ENCODE data around the gene SOWAHA. TPM values are rescaled to one million over a fixed set of nuclear protein-coding genes. Genes with fewer than 3 reads are reported as not detected.

The SOWAHA gene
- total RNA-seq, 1 experiment from 2014 or later = 0.20 TPM

DNA sequence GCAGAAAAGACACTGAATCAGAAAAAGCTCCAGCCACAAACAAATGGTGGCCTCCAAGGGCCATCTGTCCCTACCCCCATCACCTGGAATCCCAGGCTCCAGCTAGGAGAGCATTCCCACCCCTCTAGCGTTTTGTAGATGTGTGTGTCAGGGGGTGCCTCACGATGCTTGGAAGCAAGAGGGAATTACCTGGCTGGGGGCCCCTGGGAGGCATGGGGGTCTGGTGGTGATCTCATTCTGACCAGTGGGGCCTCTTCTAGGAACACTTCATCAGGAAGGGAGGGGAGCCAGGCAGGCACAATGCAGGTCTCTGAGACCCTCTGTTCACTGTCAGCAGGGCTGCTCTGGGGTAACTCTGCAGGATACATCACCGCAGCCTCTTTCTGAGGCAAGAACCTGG, 11.3 kb downstream of the SOWAHA start:
- Histone ChIP-seq H4K8ac (replicated peaks; ENCODE audit: insufficient read length, low read depth, low read length) (no peak overlapping the region), H3K23me2 (ENCODE audit: insufficient read length, low read depth, low read length, poor library complexity, severe bottlenecking) (peaks cover 14% of the 10 kb centered on the region), H4K5ac (ENCODE audit: insufficient read length, low read depth, low read length) (no peak overlapping the region), H3K56ac (ENCODE audit: insufficient read length, low read depth, low read length) (no peak overlapping the region), H2AFZ (ENCODE audit: low read length) (no peak overlapping the region), H3K27me3 (ENCODE audit: insufficient read depth, low read length) (peaks cover 22% of the 10 kb centered on the region; the same call in 1 of the 2 replicates), H3K27ac (ENCODE audit: insufficient read length, low read depth, low read length) (no peak overlapping the region), H2BK5ac (ENCODE audit: insufficient read length, low read length) (no peak overlapping the region), H2BK20ac (ENCODE audit: low read depth, low read length, poor library complexity, severe bottlenecking) (no peak overlapping the region), H4K91ac (ENCODE audit: insufficient read length, low read depth, low read length) (no peak overlapping the region), H3T11ph (ENCODE audit: low read length) (no peak overlapping the region), H3K4ac (ENCODE audit: low read depth, low read length) (no peak overlapping the region), H3K18ac (ENCODE audit: insufficient read length, low read depth, low read length) (no peak overlapping the region), H3K79me2 (ENCODE audit: insufficient read depth, low read length) (no peaks in the 10 kb centered on the region), H3K9ac (ENCODE audit: extremely low read depth, insufficient read length, low read length) (no peak overlapping the region), H2BK12ac (ENCODE audit: insufficient read length, low read depth, low read length) (no peak overlapping the region), H3K9me3 (ENCODE audit: control insufficient read depth, low read depth, low read length) (no peaks in the 10 kb centered on the region), H3K14ac (ENCODE audit: insufficient read depth, low read length) (no peak overlapping the region), H3K4me2 (ENCODE audit: insufficient read depth, insufficient read length, low read length) (no peak overlapping the region), H3K23ac (ENCODE audit: insufficient read length, low read depth, low read length) (no peak overlapping the region), H2BK120ac (ENCODE audit: low read depth, low read length, poor library complexity, severe bottlenecking) (no peak overlapping the region), H2AK5ac (ENCODE audit: insufficient read length, low read length) (no peak overlapping the region), H4K20me1 (ENCODE audit: control insufficient read depth, insufficient read depth, insufficient read length) (no peaks in the 10 kb centered on the region), H3K79me1 (ENCODE audit: insufficient read depth, low read depth, low read length, poor library complexity, severe bottlenecking) (no peaks in the 10 kb centered on the region), H3K4me1 (ENCODE audit: insufficient read depth, low read length) (peaks cover 3% of the 10 kb centered on the region), H2BK15ac (ENCODE audit: low read depth, low read length) (no peak overlapping the region)
- Mint-ChIP-seq H3K9me3 (no peaks in the 10 kb centered on the region; a peak in 1 of 5 replicates), H3K36me3 (ENCODE audit: insufficient read depth in 1 of 3, low read depth in 3 of 3) (peaks cover 3 to 6% (median 4%) of the 10 kb centered on the region in 3 experiments; a peak in 6 of 7 replicates), H3K27ac (no peak overlapping the region), H3K27me3 (ENCODE audit: low read depth) (peaks cover 71% of the 10 kb centered on the region), H3K4me1 (peaks cover 11 to 22% of the 10 kb centered on the region in 2 experiments), H3K4me3 (no peak overlapping the region; a peak in 2 of 5 replicates)
- no peak for DNase-seq
- TF ChIP-seq, protein P1, sequence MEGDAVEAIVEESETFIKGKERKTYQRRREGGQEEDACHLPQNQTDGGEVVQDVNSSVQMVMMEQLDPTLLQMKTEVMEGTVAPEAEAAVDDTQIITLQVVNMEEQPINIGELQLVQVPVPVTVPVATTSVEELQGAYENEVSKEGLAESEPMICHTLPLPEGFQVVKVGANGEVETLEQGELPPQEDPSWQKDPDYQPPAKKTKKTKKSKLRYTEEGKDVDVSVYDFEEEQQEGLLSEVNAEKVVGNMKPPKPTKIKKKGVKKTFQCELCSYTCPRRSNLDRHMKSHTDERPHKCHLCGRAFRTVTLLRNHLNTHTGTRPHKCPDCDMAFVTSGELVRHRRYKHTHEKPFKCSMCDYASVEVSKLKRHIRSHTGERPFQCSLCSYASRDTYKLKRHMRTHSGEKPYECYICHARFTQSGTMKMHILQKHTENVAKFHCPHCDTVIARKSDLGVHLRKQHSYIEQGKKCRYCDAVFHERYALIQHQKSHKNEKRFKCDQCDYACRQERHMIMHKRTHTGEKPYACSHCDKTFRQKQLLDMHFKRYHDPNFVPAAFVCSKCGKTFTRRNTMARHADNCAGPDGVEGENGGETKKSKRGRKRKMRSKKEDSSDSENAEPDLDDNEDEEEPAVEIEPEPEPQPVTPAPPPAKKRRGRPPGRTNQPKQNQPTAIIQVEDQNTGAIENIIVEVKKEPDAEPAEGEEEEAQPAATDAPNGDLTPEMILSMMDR (conservative IDR thresholded peaks at IDR 0.05) = no peak
- WGBS (ENCODE audit: extremely low coverage, insufficient read length, low lambda C conversion rate) = no CpG with 5 or more reads among the region's 3 CpGs
